SK-N-MC (cell line): ENCODE data around the gene PIGS.

ENCODE experiments used
- EZH2 ChIP-seq: fragments of 200-600 bp; sonication (generic); IDR thresholded peaks from one replicate; pipeline ENCODE4 v1.6.1; 2017; ENCODE audit warnings: antibody characterized with exemption
- POLR2AphosphoS5 ChIP-seq: IDR thresholded peaks from 2 replicates; pipeline ENCODE4 v1.6.1; 2012; ENCODE audit warnings: mild to moderate bottlenecking, low read depth, low read length, borderline replicate concordance

DNA sequence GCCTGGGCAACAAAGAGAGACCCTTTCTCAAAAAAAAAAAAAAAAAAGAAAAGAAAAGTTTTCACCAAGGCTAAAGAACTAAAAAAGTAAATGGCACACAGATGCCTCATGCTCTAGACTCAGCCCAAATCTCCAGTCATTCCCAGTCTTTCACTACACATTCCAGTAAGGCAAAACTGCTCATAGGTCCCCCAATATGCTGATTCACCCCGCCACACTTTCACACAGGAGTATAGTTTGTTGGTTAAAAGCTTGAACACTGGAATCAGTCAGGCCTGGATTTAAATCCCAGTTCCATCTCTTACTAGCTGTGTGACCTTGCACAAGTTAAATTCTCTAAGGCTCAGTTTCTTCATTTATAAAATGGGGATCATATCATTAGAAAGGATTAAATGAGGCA, 1.9 kb downstream of the PIGS start:
- TF ChIP-seq EZH2 (no peak), POLR2AphosphoS5 (no peak)
